K562 (cell line): ENCODE results near the gene MCTS1. TPM values are rescaled to one million over a fixed set of nuclear protein-coding genes. Genes with fewer than 3 reads are reported as not detected.

Source experiments
- ATF3 ChIP-seq, 2 experiments: fragments of 450-650 bp in 1 of 2; sonication (generic) in 1 of 2; formaldehyde crosslinking in 1 of 2; IDR thresholded peaks in 1 of 2; conservative IDR thresholded peaks in 1 of 2; 2 replicates each; pipeline versions ENCODE4 v1.6.1 to v1.8.1; 2016 to 2023; ENCODE audit warnings: mild to moderate bottlenecking in 2 of 2, moderate library complexity in 2 of 2, inconsistent platforms in 1 of 2, missing genetic modification reagents in 1 of 2
- CBX2 ChIP-seq: fragments of 200-600 bp; sonication (generic); IDR thresholded peaks from one replicate; pipeline ENCODE4 v1.6.1; 2012; ENCODE audit warnings: mild to moderate bottlenecking, low read length, inconsistent platforms; ENCODE audit not compliant: insufficient read depth, poor library complexity, severe bottlenecking
- CREM ChIP-seq: IDR thresholded peaks from 2 replicates; pipeline ENCODE4 v1.6.1; 2014; ENCODE audit warnings: antibody characterized with exemption, low read depth
- ETS1 ChIP-seq: conservative IDR thresholded peaks from 2 replicates; pipeline ENCODE4 v1.6.1; 2011; ENCODE audit warnings: low read depth, mild to moderate bottlenecking, low read length; ENCODE audit not compliant: control insufficient read depth
- HDAC2 ChIP-seq: fragments of 450-650 bp; IDR thresholded peaks from 2 replicates; pipeline ENCODE4 v1.6.1; 2016; ENCODE audit warnings: mild to moderate bottlenecking
- LEF1 ChIP-seq: fragments of 450-650 bp; IDR thresholded peaks from 2 replicates; pipeline ENCODE4 v1.6.1; 2016; ENCODE audit warnings: mild to moderate bottlenecking
- MAFG ChIP-seq: fragments of 450-650 bp; conservative IDR thresholded peaks from 2 replicates; pipeline ENCODE4 v1.6.1; 2016; ENCODE audit warnings: missing genetic modification characterization, missing compliant biosample characterization
- NFE2 ChIP-seq: IDR thresholded peaks from 2 replicates; pipeline ENCODE4 v1.6.1; 2014; ENCODE audit warnings: antibody characterized with exemption, low read depth
- SMAD2 ChIP-seq: fragments of 150-350 bp; IDR thresholded peaks from 2 replicates; pipeline ENCODE4 v1.6.1; 2014; ENCODE audit warnings: low read depth, mild to moderate bottlenecking, low read length
- SMAD4 ChIP-seq: fragments of 250-450 bp; sonication (Bioruptor Pico); conservative IDR thresholded peaks from 2 replicates; pipeline ENCODE4 v1.8.0; 2021; ENCODE audit warnings: inconsistent platforms, mild to moderate bottlenecking, moderate library complexity
- SRSF7 ChIP-seq: fragments of 200-400 bp; formaldehyde crosslinking; optimal IDR thresholded peaks from 2 replicates; pipeline ENCODE3; 2017; ENCODE audit warnings: mild to moderate bottlenecking, low read depth, low read length
- TRIM24 ChIP-seq, 2 experiments: fragments of 450-650 bp; IDR thresholded peaks; 2 replicates each; pipeline ENCODE4 v1.6.1; 2016
- VEZF1 ChIP-seq: fragments of 200-800 bp; sonication (Bioruptor generic); IDR thresholded peaks from 2 replicates; pipeline ENCODE4 v1.6.1; 2017; ENCODE audit warnings: missing genetic modification characterization, missing compliant biosample characterization
- ZKSCAN3 ChIP-seq: fragments of 250-450 bp; sonication (Bioruptor Pico); IDR thresholded peaks from 2 replicates; pipeline ENCODE4 v1.4.0; 2020
- ZNF311 ChIP-seq: fragments of 250-450 bp; sonication (Bioruptor Pico); IDR thresholded peaks from 2 replicates; pipeline ENCODE4 v1.4.0; 2020; ENCODE audit warnings: mild to moderate bottlenecking, moderate library complexity
- polyA plus RNA-seq, 8 experiments: library from polyadenylated mRNA; depleted of rRNA in 4 of 8; stranded (reverse) in 5 of 8; unstranded in 3 of 8; fragments of >200 nt; fragmentation: Nextera tagmentation in 2 of 8; fragmentation: Illumina TruSeq in 1 of 8; extraction: Ambion mirVana in 2 of 8; extraction: Trizol in 1 of 8; gene quantifications; 2 replicates each; pipeline versions ENCODE4 v1.2.1 to v1.2.3, GENCODE V29; 2011 to 2014; ENCODE audit warnings: inconsistent platforms in 1 of 8, missing spikeins in 1 of 8
- total RNA-seq, 7 experiments: library from RNA; depleted of rRNA in 6 of 7; stranded (reverse); fragments of >200 nt in 6 of 7; fragmentation: Illumina TruSeq in 2 of 7; extraction: Trizol in 2 of 7; gene quantifications; 2 replicates each; pipeline versions ENCODE4 v1.2.1 to v1.2.3, GENCODE V29; 2011 to 2021; ENCODE audit warnings: low replicate concordance in 1 of 7
- TF ChIP-seq, protein P1 (sequence below): fragments of 250-450 bp; sonication (Bioruptor Pico); IDR thresholded peaks from 2 replicates; pipeline ENCODE4 v1.4.0; 2020; ENCODE audit warnings: borderline replicate concordance

MCTS1 gene
- total and polyA plus RNA-seq, 9 of the 15 experiments (the other 6 are each of a cell fraction or from before 2014, with no cell fraction given), result 65.3 to 300 (median 152) TPM

DNA sequence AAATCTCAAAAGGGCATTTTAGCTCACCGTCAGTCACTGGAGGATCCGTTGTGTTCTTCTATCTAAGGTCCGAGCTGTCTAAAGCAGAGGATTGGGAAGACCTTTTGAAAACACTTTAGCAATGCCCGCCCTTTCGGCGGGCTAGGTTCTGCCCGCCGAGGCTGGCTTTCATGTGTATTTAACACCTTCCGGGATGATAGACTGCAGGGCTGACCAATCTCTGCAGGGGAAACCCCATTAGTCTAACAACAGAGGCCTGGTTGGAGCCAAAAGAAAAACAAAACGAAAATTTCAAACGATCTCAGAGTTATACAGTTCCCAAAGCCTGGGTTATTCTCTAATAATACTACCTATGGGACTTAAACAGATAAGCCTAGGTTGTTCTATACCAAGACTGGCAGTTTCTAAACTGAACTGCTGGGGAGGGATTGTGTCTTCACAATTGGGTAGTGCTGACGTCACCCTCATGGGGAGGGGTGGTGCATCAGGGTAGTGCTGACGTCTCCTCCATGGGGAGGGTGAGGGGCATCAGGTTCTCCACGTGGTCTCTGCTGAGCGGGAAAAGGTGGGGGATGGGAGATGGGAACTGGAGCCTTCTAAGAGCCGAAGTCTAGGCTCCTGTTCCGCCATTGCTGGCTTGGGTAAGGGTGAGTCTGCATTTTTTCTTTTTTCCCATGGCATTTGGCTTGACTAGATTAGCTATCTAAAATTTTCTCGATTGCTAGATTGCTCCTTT is 28.4 kb upstream of the MCTS1 start (continued):
- no peak for TF ChIP-seq LEF1
- TF ChIP-seq, protein P1, sequence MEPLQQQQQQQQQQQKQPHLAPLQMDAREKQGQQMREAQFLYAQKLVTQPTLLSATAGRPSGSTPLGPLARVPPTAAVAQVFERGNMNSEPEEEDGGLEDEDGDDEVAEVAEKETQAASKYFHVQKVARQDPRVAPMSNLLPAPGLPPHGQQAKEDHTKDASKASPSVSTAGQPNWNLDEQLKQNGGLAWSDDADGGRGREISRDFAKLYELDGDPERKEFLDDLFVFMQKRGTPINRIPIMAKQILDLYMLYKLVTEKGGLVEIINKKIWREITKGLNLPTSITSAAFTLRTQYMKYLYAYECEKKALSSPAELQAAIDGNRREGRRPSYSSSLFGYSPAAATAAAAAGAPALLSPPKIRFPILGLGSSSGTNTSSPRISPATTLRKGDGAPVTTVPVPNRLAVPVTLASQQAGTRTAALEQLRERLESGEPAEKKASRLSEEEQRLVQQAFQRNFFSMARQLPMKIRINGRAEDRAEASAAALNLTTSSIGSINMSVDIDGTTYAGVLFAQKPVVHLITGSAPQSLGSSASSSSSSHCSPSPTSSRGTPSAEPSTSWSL (CRISPR knock-in tag), result no peak
- TF ChIP-seq CBX2, result no peak
- peak; percentile 79 for TF ChIP-seq CREM
- TF ChIP-seq ATF3 (IDR thresholded peaks at IDR 0.05), result peak; percentile 87
- no peak for TF ChIP-seq ATF3 (CRISPR knock-in tag; conservative IDR thresholded peaks at IDR 0.05)
- TF ChIP-seq SMAD4 (CRISPR knock-in tag), result 0 out of 2 replicates have a peak, but pooled peaks have one; percentile 25
- TF ChIP-seq VEZF1 (CRISPR knock-in tag), result peak; percentile 58; the same call in 1 of the 2 replicates
- TF ChIP-seq SMAD2, result no peak
- TF ChIP-seq ETS1, result no peak
- no peak for TF ChIP-seq SRSF7
- peak; percentile 42 to 43; a peak in 1 of 4 replicates for TF ChIP-seq TRIM24 (IDR thresholded peaks at IDR 0.05)
- peak; percentile 61 for TF ChIP-seq MAFG (tag)
- no peak for TF ChIP-seq ZNF311 (CRISPR knock-in tag)
- TF ChIP-seq NFE2, result peak; percentile 58
- no peak for TF ChIP-seq HDAC2
- TF ChIP-seq ZKSCAN3 (CRISPR knock-in tag), result no peak
